ENCODE results near the gene LAMC1.

DNA sequence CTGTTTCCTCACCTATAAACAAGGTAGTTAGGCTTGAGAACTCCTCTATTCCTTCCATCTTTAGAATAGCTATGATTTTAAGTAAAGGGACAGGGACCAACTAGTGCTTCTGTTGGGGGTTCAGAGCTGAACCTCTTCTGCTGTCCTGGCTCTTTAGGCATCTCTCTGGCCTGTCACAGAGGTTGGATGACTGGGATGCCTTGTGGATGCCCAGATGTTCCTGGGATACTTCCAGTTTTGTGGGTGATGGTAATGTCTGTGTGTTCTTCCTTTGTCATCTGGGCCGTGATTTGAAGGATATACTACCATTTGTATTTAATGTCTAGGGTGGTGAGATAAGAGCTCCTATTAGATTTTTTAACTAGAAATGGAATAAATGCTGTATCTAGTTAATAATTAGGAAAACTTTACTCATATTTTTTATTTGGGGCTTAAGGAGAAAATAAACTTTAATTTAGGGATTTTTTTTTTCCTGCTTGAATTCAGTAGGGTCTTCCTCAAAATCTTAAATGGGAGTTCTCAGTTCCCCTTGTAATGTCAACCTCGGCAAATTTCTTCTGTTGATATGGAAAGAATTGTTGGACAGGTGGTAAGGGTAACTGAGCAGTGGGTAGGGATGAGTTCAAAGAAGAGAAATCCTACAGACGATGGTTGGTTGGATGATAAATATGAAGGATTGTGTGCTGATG lies 47.2 kb downstream of the LAMC1 start:
- TF ChIP-seq, protein P1, sequence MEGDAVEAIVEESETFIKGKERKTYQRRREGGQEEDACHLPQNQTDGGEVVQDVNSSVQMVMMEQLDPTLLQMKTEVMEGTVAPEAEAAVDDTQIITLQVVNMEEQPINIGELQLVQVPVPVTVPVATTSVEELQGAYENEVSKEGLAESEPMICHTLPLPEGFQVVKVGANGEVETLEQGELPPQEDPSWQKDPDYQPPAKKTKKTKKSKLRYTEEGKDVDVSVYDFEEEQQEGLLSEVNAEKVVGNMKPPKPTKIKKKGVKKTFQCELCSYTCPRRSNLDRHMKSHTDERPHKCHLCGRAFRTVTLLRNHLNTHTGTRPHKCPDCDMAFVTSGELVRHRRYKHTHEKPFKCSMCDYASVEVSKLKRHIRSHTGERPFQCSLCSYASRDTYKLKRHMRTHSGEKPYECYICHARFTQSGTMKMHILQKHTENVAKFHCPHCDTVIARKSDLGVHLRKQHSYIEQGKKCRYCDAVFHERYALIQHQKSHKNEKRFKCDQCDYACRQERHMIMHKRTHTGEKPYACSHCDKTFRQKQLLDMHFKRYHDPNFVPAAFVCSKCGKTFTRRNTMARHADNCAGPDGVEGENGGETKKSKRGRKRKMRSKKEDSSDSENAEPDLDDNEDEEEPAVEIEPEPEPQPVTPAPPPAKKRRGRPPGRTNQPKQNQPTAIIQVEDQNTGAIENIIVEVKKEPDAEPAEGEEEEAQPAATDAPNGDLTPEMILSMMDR (IDR thresholded peaks at IDR 0.05; ENCODE audit: low read depth, low read length), result no peak
- TF ChIP-seq POLR2A (IDR thresholded peaks at IDR 0.05; ENCODE audit: extremely low read depth, insufficient read length), result no peak
